Osteoblast (primary cell): Measurements from ENCODE around the gene BBS1. TPM values are rescaled to one million over a fixed set of nuclear protein-coding genes. Genes with fewer than 3 reads are reported as not detected.

Experiments
- DNase-seq: peaks from one replicate; pipeline ENCODE4 v3.0.0; 2011; ENCODE audit warnings: low spot score, mixed read lengths; ENCODE audit not compliant: insufficient read length; ENCODE audit errors: missing footprints
- H2AFZ ChIP-seq: 2 replicates; pipeline ENCODE4 v1.6.0; 2011; ENCODE audit warnings: mild to moderate bottlenecking, low read length
- H3K27ac ChIP-seq: 2 replicates; pipeline ENCODE4 v1.5.1; 2011; ENCODE audit warnings: mild to moderate bottlenecking, low read depth, low read length, moderate library complexity
- H3K27me3 ChIP-seq: 2 replicates; pipeline ENCODE4 v1.6.0; 2012; ENCODE audit warnings: mild to moderate bottlenecking, control low read depth, inconsistent platforms, low read length, moderate library complexity; ENCODE audit not compliant: insufficient read depth
- H3K36me3 ChIP-seq: 2 replicates; pipeline ENCODE4 v1.5.1; 2011; ENCODE audit warnings: mild to moderate bottlenecking, low read length, control low read depth, moderate library complexity; ENCODE audit not compliant: insufficient read depth
- H3K4me1 ChIP-seq: 2 replicates; pipeline ENCODE4 v1.5.1; 2011; ENCODE audit warnings: mild to moderate bottlenecking, low read length, control low read depth, moderate library complexity; ENCODE audit not compliant: insufficient read depth
- H3K4me2 ChIP-seq: 2 replicates; pipeline ENCODE4 v1.6.0; 2011; ENCODE audit warnings: mild to moderate bottlenecking, low read length; ENCODE audit not compliant: insufficient read depth
- H3K4me3 ChIP-seq: fragments of 200-600 bp; sonication (generic); 3 replicates; pipeline ENCODE4 v1.5.1; 2012; ENCODE audit warnings: mild to moderate bottlenecking, low read length, inconsistent platforms; ENCODE audit not compliant: insufficient read depth
- H3K79me2 ChIP-seq: 2 replicates; pipeline ENCODE4 v1.6.0; 2012; ENCODE audit warnings: mild to moderate bottlenecking, low read length, control low read depth, inconsistent platforms; ENCODE audit not compliant: insufficient read depth
- H3K9me3 ChIP-seq: 2 replicates; pipeline ENCODE4 v1.5.1; 2011; ENCODE audit warnings: low read depth, low read length, control low read depth
- H4K20me1 ChIP-seq: 2 replicates; pipeline ENCODE4 v1.6.0; 2012; ENCODE audit warnings: mild to moderate bottlenecking, low read length, control low read depth; ENCODE audit not compliant: insufficient read depth
- total RNA-seq: library from RNA; depleted of rRNA; stranded (reverse); fragments of >200 nt; gene quantifications from 2 replicates; pipeline ENCODE4 v1.2.3, GENCODE V29; 2012
- TF ChIP-seq, protein P1 (sequence below): IDR thresholded peaks from 2 replicates; pipeline ENCODE4 v1.5.1; 2011; ENCODE audit warnings: mild to moderate bottlenecking, low read depth, low read length, moderate library complexity; ENCODE audit errors: extremely low read depth

Gene BBS1
- total RNA-seq, 1 donor: 43.8 TPM

DNA sequence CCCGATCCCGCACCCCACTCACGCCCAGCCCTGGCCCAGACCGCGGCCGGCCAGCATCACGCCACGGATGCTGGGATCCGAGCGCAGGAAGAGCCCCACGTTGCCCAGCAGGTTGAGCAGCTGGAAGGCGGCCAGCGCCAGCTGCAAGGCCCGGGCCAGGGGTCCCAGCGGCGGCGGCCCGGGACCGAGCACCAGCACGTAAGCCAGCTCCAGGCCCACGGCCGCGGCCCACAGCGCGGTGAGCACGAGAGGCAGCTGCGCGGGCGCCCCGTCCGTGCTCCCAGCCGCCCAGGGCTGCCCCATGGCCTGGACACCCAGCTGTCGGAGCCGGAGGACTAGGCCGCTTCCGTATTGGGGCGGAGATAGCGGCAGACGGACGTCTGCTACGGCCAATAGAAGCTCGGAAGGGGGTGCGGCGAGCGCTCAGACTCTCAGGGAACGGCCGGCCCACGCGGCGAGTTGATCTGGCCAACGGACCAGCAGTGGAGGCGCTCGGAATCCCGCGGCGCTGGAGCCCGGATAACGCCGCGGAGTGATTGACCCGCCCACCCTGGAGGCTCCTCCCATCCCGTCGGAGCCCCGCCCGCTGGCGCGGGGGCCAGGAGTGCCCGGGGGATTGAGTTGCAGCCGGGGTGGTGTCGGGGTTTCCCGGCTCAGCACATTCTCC is 35.4 kb downstream of the BBS1 start, which contains the start of gene ZDHHC24:
Gene ZDHHC24, minus strand, starts transcription at position 348 of the 667 bp plus-strand sequence. Its CDS starts 45 bp downstream, at position 303.
- TF ChIP-seq, protein P1, sequence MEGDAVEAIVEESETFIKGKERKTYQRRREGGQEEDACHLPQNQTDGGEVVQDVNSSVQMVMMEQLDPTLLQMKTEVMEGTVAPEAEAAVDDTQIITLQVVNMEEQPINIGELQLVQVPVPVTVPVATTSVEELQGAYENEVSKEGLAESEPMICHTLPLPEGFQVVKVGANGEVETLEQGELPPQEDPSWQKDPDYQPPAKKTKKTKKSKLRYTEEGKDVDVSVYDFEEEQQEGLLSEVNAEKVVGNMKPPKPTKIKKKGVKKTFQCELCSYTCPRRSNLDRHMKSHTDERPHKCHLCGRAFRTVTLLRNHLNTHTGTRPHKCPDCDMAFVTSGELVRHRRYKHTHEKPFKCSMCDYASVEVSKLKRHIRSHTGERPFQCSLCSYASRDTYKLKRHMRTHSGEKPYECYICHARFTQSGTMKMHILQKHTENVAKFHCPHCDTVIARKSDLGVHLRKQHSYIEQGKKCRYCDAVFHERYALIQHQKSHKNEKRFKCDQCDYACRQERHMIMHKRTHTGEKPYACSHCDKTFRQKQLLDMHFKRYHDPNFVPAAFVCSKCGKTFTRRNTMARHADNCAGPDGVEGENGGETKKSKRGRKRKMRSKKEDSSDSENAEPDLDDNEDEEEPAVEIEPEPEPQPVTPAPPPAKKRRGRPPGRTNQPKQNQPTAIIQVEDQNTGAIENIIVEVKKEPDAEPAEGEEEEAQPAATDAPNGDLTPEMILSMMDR: no peak
- Histone ChIP-seq H3K27me3 (peaks cover 25% of the 10 kb centered on the region), H3K4me1 (peaks cover 20% of the 10 kb centered on the region), H3K4me2 (peak within 1 kb of the TSS; percentile 91), H3K79me2 (peaks cover 4% of the 10 kb centered on the region), H2AFZ (peak within 1 kb of the TSS; percentile 85), H3K9me3 (no peaks in the 10 kb centered on the region), H3K4me3 (peak within 1 kb of the TSS; percentile 85), H4K20me1 (peaks cover 5% of the 10 kb centered on the region), H3K36me3 (peaks cover 13% of the 10 kb centered on the region), H3K27ac (peak within 1 kb of the TSS; percentile 55)
- peak; percentile 100 for DNase-seq

DNA sequence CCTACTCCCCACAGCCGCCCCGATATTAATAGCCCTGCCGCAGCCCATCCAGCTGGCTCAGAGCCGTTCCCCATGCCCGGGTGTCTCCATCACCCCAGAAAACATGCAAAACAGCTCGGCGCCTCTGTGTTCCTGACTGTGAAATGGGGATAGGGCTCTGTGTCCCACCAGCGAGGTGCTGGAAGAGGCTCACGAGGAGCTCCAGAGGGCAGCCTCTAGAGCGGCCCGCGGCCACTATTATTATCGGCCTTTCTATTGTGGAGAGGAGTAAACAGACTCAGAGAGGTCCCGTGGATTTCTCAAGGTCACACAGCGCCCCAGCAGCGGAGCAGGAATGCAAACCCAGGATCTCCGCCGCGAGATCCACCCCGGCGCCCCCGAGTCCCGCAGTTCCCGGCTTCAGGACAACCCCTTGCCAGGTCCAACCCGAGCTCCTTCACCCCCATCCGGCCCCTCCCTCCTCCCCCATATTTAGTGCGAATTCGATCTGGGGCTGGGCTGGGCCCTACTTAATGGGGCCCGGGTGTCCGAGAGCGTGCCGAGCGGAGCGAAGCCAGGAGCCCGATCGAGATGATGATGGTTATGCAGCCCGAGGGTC is 36.0 kb downstream of the BBS1 start, which contains the start of gene ACTN3:
Gene ACTN3, plus strand, starts transcription at position 536 of the 598 bp plus-strand sequence. Its CDS starts 35 bp downstream, at position 571.
- peak within 1 kb of the TSS; percentile 91 for H3K4me2 ChIP-seq

GRCh38 chr11:66546966-66547661 is 36.7 kb downstream of the BBS1 start:
- H3K27me3 ChIP-seq: peaks cover 25% of the 10 kb centered on the region
- peaks cover 12% of the 10 kb centered on the region for H3K36me3 ChIP-seq
- peak; percentile 77 for DNase-seq
- H3K79me2 ChIP-seq: peaks cover 4% of the 10 kb centered on the region
- TF ChIP-seq, protein P1: no peak
- peaks cover 5% of the 10 kb centered on the region for H4K20me1 ChIP-seq
- peak overlapping the region; percentile 91 for H3K4me2 ChIP-seq
- no peak overlapping the region for H2AFZ ChIP-seq
- no peak overlapping the region for H3K27ac ChIP-seq
- H3K9me3 ChIP-seq: no peaks in the 10 kb centered on the region
- peaks cover 20% of the 10 kb centered on the region for H3K4me1 ChIP-seq
- H3K4me3 ChIP-seq: no peak overlapping the region

More for the DNA sequence above, 36.0 kb downstream of the BBS1 start, which contains the start of gene ACTN3:
- TF ChIP-seq, protein P1: no peak
- peaks cover 5% of the 10 kb centered on the region for H4K20me1 ChIP-seq
- H3K4me3 ChIP-seq: peak within 1 kb of the TSS; percentile 85
- peaks cover 4% of the 10 kb centered on the region for H3K79me2 ChIP-seq
- peak within 1 kb of the TSS; percentile 85 for H2AFZ ChIP-seq
- H3K4me1 ChIP-seq: peaks cover 20% of the 10 kb centered on the region
- peaks cover 12% of the 10 kb centered on the region for H3K36me3 ChIP-seq
- H3K9me3 ChIP-seq: no peaks in the 10 kb centered on the region
- peaks cover 25% of the 10 kb centered on the region for H3K27me3 ChIP-seq
- peak within 1 kb of the TSS; percentile 55 for H3K27ac ChIP-seq
- peak; percentile 78 for DNase-seq

GRCh38 chr11:66547662-66548009 is 37.2 kb downstream of the BBS1 start:
- peaks cover 14% of the 10 kb centered on the region for H3K4me1 ChIP-seq
- TF ChIP-seq, protein P1: no peak
- peak; percentile 55 for DNase-seq
- no peak overlapping the region for H3K4me3 ChIP-seq
- peaks cover 9% of the 10 kb centered on the region for H3K36me3 ChIP-seq
- no peak overlapping the region for H3K4me2 ChIP-seq
- H3K27me3 ChIP-seq: peaks cover 25% of the 10 kb centered on the region
- peaks cover 4% of the 10 kb centered on the region for H3K79me2 ChIP-seq
- H3K9me3 ChIP-seq: no peaks in the 10 kb centered on the region
- no peak overlapping the region for H3K27ac ChIP-seq
- peaks cover 5% of the 10 kb centered on the region for H4K20me1 ChIP-seq
- no peak overlapping the region for H2AFZ ChIP-seq
